Progenitor cell of endocrine pancreas (in vitro differentiated cells): ENCODE measurements around the gene ZKSCAN2. TPM values are rescaled to one million over a fixed set of nuclear protein-coding genes. Genes with fewer than 3 reads are reported as not detected.

Source experiments
- DNase-seq: peaks from one replicate; pipeline ENCODE4 v3.0.0; 2021; ENCODE audit warnings: low spot score; ENCODE audit not compliant: unreplicated experiment
- H3K27ac Mint-ChIP-seq: 2 replicates; pipeline ENCODE4 v1.8.0; 2021; ENCODE audit warnings: mild to moderate bottlenecking, moderate library complexity, mixed read lengths
- H3K27me3 Mint-ChIP-seq: 2 replicates; pipeline ENCODE4 v1.8.0; 2021; ENCODE audit warnings: mixed read lengths
- H3K36me3 Mint-ChIP-seq: 2 replicates; pipeline ENCODE4 v1.8.0; 2022; ENCODE audit warnings: mixed read lengths; ENCODE audit not compliant: insufficient read depth
- H3K4me1 Mint-ChIP-seq: 2 replicates; pipeline ENCODE4 v1.8.0; 2021; ENCODE audit warnings: low read depth, mixed read lengths
- H3K4me3 Mint-ChIP-seq: 2 replicates; pipeline ENCODE4 v1.8.0; 2021; ENCODE audit warnings: low read depth, mild to moderate bottlenecking, moderate library complexity, mixed read lengths
- H3K9me3 Mint-ChIP-seq: 2 replicates; pipeline ENCODE4 v1.8.0; 2021; ENCODE audit warnings: low read depth, mixed read lengths
- total RNA-seq: library from RNA; stranded (reverse); gene quantifications from 2 replicates; pipeline ENCODE4 v1.2.1, GENCODE V29; 2021
- TF ChIP-seq, protein P1 (sequence below): fragments of 200-600 bp; sonication (generic); IDR thresholded peaks from one replicate; pipeline ENCODE4 v1.5.0; 2021; ENCODE audit warnings: antibody characterized with exemption, mild to moderate bottlenecking; ENCODE audit not compliant: unreplicated experiment

The ZKSCAN2 gene
- total RNA-seq, 1 donor from 2014 or later: 17.3 TPM

DNA sequence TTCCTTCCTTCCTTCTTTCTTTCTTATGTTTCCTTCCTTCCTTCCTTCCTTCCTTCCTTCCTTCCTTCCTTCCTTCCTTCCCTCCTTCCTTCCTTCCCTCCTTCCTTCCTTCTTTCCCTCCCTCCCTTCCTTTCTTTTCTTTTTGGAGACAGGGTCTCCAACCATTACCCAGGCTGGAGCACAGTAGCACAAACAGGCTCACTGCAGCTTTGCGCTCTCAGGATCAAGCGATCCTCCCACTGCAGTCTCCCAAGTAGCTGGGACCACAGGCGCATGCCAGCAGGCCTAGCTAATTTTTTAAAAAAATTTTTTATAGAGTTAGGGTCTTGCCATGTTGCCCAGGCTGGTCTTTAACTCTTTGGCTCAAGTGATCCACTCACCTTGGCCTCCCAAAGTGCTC, 31.8 kb upstream of the ZKSCAN2 start:
- TF ChIP-seq, protein P1, sequence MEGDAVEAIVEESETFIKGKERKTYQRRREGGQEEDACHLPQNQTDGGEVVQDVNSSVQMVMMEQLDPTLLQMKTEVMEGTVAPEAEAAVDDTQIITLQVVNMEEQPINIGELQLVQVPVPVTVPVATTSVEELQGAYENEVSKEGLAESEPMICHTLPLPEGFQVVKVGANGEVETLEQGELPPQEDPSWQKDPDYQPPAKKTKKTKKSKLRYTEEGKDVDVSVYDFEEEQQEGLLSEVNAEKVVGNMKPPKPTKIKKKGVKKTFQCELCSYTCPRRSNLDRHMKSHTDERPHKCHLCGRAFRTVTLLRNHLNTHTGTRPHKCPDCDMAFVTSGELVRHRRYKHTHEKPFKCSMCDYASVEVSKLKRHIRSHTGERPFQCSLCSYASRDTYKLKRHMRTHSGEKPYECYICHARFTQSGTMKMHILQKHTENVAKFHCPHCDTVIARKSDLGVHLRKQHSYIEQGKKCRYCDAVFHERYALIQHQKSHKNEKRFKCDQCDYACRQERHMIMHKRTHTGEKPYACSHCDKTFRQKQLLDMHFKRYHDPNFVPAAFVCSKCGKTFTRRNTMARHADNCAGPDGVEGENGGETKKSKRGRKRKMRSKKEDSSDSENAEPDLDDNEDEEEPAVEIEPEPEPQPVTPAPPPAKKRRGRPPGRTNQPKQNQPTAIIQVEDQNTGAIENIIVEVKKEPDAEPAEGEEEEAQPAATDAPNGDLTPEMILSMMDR: no peak
- Mint-ChIP-seq H3K4me1 (no peaks in the 10 kb centered on the region), H3K36me3 (peaks cover 27% of the 10 kb centered on the region), H3K4me3 (no peak overlapping the region), H3K27ac (no peak overlapping the region), H3K9me3 (peaks cover 2% of the 10 kb centered on the region), H3K27me3 (peaks cover 21% of the 10 kb centered on the region)
- no peak for DNase-seq

DNA sequence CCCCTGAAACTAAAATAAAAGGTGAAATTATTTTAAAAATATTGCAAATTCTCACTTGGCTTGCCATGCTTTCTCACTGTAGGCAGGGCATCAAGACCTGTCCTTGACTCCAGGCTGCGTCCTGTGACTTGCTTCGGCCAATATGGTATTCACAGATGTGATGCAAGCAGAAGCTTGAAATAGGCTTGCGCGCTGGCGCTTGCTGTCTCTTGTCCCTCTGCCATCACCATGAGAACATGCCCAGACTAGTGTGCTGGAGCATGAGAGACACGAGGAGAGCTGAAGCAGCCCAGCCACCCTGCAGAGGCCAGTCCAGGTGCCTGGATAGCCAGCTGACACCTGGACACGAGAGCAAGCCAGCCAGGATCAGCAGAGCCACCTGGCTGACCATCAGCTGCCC, 21.8 kb upstream of the ZKSCAN2 start:
- Mint-ChIP-seq H3K27me3 (no peaks in the 10 kb centered on the region), H3K36me3 (peaks cover 9% of the 10 kb centered on the region), H3K4me3 (no peak overlapping the region), H3K4me1 (no peaks in the 10 kb centered on the region), H3K27ac (no peak overlapping the region), H3K9me3 (peaks cover 11% of the 10 kb centered on the region)
- no peak for DNase-seq
- TF ChIP-seq, protein P1: no peak

DNA sequence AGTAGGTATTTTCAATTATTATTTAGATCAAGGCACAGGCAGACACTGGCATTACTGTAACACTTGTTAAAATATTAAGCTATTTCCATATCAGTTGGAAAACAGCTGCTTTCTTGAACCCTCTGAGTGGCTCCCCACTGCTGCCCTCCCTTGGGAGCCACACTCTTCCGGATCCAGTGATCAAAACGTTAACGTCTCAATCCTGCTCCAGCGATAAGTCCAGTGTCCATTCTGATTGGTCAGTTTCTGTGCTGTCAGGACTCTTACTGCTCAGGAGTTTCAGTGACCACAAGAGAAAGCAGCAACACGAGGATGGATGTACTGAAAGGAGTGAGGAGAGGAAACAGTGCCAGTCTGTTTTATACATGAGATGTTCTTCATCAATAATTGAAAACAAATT, 13.8 kb upstream of the ZKSCAN2 start:
- H3K9me3 Mint-ChIP-seq: no peaks in the 10 kb centered on the region
- H3K36me3 Mint-ChIP-seq: peaks cover 6% of the 10 kb centered on the region
- no peak for DNase-seq
- no peaks in the 10 kb centered on the region for H3K27me3 Mint-ChIP-seq
- no peak overlapping the region for H3K4me3 Mint-ChIP-seq
- TF ChIP-seq, protein P1: no peak
- H3K4me1 Mint-ChIP-seq: no peaks in the 10 kb centered on the region
- no peak overlapping the region for H3K27ac Mint-ChIP-seq

DNA sequence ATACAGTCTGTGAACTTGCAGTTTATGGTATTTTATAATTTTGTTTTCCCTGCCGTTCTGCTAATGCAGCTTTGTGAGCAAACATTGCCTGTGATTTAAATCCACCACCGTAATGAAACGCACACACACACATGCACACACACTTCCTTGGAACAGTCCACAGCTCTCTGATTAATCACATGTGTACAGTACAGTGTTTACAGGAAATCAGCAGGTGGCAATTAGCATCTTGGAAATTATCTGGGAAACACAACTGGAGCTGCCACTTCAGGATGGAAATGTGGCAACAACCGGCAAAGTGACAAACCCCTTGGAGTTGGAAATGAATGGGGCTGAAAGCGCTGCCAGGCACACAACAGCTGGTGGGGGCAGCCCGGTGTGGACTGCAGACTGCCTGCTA, 12.9 kb upstream of the ZKSCAN2 start:
- TF ChIP-seq, protein P1: no peak
- no peak for DNase-seq
- no peak overlapping the region for H3K4me3 Mint-ChIP-seq
- H3K9me3 Mint-ChIP-seq: no peaks in the 10 kb centered on the region
- H3K27me3 Mint-ChIP-seq: no peaks in the 10 kb centered on the region
- H3K27ac Mint-ChIP-seq: no peak overlapping the region
- H3K4me1 Mint-ChIP-seq: no peaks in the 10 kb centered on the region
- peaks cover 10% of the 10 kb centered on the region for H3K36me3 Mint-ChIP-seq

DNA sequence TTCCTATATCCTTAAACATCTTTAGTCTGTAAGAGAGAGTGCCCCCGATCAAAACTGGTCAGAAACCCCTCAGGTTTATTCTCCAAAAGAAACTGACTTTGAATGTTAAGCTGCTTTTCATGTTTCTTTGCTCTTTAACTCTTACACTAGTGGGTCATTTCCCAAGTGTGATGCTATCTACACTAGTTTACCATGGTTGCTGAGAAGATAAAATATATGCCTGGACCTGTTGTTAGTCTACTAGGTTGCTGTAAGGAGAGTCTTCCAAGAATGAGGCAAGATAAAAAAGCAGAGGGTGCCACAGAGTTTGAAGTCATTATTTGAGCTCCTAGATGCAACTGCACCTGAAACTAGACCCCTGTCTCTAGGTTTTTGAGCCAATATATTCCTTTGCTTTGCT, 12.2 kb upstream of the ZKSCAN2 start:
- no peaks in the 10 kb centered on the region for H3K27me3 Mint-ChIP-seq
- H3K36me3 Mint-ChIP-seq: peaks cover 11% of the 10 kb centered on the region
- H3K9me3 Mint-ChIP-seq: no peaks in the 10 kb centered on the region
- no peak for DNase-seq
- TF ChIP-seq, protein P1: no peak
- H3K27ac Mint-ChIP-seq: no peak overlapping the region
- H3K4me1 Mint-ChIP-seq: no peaks in the 10 kb centered on the region
- H3K4me3 Mint-ChIP-seq: no peak overlapping the region
